Panc1 (cell line): ENCODE measurements around the gene LHX2. TPM values are rescaled to one million over a fixed set of nuclear protein-coding genes. Genes with fewer than 3 reads are reported as not detected.

Experiments
- ATAC-seq: fragments of 200-7000 bp; cut with Tn5 transposase; 2 replicates; pipeline ENCODE4 v1.9.1; 2020; ENCODE audit warnings: mild to moderate bottlenecking, moderate library complexity
- BruUV-seq: library from RNA; stranded (reverse); fragments of 400-500 nt; replicated peaks from 2 replicates; lab custom pipeline; 2021; lab: Mats Ljungman, UMichigan
- CTCF ChIA-PET: fragments of 300-600 bp; sonication (Branson Sonifier 250); formaldehyde crosslinking; loops from one replicate; lab custom pipeline; 2022; ENCODE audit warnings: antibody characterized with exemption; lab: Charles Lee
- POLR2A ChIA-PET: fragments of 300-600 bp; sonication (Branson Sonifier 250); formaldehyde crosslinking; loops from one replicate; lab custom pipeline; 2022; ENCODE audit warnings: antibody characterized with exemption; lab: Charles Lee
- DNase-seq: peaks from one replicate; pipeline ENCODE4 v3.0.0-alpha.2; 2010; ENCODE audit warnings: low read depth, low spot score
- H3K27ac ChIP-seq: 2 replicates; pipeline ENCODE4 v1.5.1; 2011; ENCODE audit warnings: mild to moderate bottlenecking, low read length, inconsistent platforms
- H3K27me3 ChIP-seq: fragments of 200-500 bp; sonication (Bioruptor generic); 2 replicates; pipeline ENCODE4 v1.6.0; 2014; ENCODE audit warnings: low read length, inconsistent platforms; ENCODE audit not compliant: control insufficient read depth, insufficient read depth
- H3K36me3 ChIP-seq: fragments of 200-500 bp; sonication (Bioruptor generic); 2 replicates; pipeline ENCODE4 v1.5.1; 2014; ENCODE audit warnings: inconsistent platforms, mild to moderate bottlenecking, low read length, moderate library complexity; ENCODE audit not compliant: control insufficient read depth, insufficient read depth
- H3K4me1 ChIP-seq: 2 replicates; pipeline ENCODE4 v1.5.1; 2011; ENCODE audit warnings: inconsistent platforms, mild to moderate bottlenecking, low read length, moderate library complexity; ENCODE audit not compliant: control insufficient read depth, insufficient read depth
- H3K4me3 ChIP-seq, 2 experiments: 2 replicates each; pipeline ENCODE4 v1.5.1; 2011 to 2012; ENCODE audit warnings: low read depth in 2 of 2, low read length in 2 of 2, mild to moderate bottlenecking in 2 of 2, inconsistent platforms in 1 of 2, moderate library complexity in 1 of 2
- H3K9me3 ChIP-seq: fragments of 200-500 bp; sonication (Bioruptor generic); 2 replicates; pipeline ENCODE4 v1.5.1; 2014; ENCODE audit warnings: low read depth, mild to moderate bottlenecking, inconsistent platforms, low read length, moderate library complexity; ENCODE audit not compliant: control insufficient read depth, insufficient read depth
- CTCF ChIP-seq: fragments of 450-650 bp; IDR thresholded peaks from 2 replicates; pipeline ENCODE4 v1.5.1; 2017; ENCODE audit warnings: mild to moderate bottlenecking
- POLR2AphosphoS5 ChIP-seq: IDR thresholded peaks from 2 replicates; pipeline ENCODE4 v1.6.1; 2012; ENCODE audit warnings: mild to moderate bottlenecking, low read depth, low read length, moderate library complexity
- REST ChIP-seq, 2 experiments: IDR thresholded peaks; 2 replicates each; pipeline ENCODE4 v1.6.1; 2011 to 2012; ENCODE audit warnings: low read depth in 2 of 2, control low read depth in 1 of 2, low read length in 1 of 2, mild to moderate bottlenecking in 1 of 2, moderate library complexity in 1 of 2; ENCODE audit not compliant: insufficient read depth in 1 of 2
- SIN3A ChIP-seq: IDR thresholded peaks from 2 replicates; pipeline ENCODE4 v1.6.1; 2012; ENCODE audit warnings: low read depth, mild to moderate bottlenecking, low read length, moderate library complexity, borderline replicate concordance; ENCODE audit not compliant: insufficient read depth
- TCF7L2 ChIP-seq: IDR thresholded peaks from 2 replicates; pipeline ENCODE4 v1.6.1; 2011; ENCODE audit warnings: mild to moderate bottlenecking, low read depth, low read length, inconsistent platforms
- in situ Hi-C: cut with HindIII; loops from 2 replicates; pipeline ENCODE4 v1.10.0; 2016; ENCODE audit warnings: low sequenced_read_pairs, low pct_unique_long_range_greater_than_20kb
- intact Hi-C: fragments of 100-400 bp; cut with micrococcal nuclease; formaldehyde crosslinking; loops from one replicate; pipeline ENCODE4 v1.10.0; 2022; ENCODE audit not compliant: unreplicated experiment
- total RNA-seq: library from RNA; stranded (reverse); gene quantifications from one replicate; pipeline ENCODE4 v1.2.1, GENCODE V29; 2021; ENCODE audit not compliant: unreplicated experiment

The LHX2 gene
- total RNA-seq, 1 experiment from 2014 or later: 0.36 TPM

- in situ Hi-C loops: no loop called here
Observed at GRCh38 chr9:124022201-124023121, 10.9 kb downstream of the LHX2 start.

GRCh38 chr9:124024107-124024506 lies 12.5 kb downstream of the LHX2 start:
- ChIA-PET POLR2A (no interaction called here), CTCF (no interaction called here)
- Histone ChIP-seq H3K4me1 (no peaks in the 10 kb centered on the region), H3K9me3 (no peaks in the 10 kb centered on the region), H3K27me3 (no peaks in the 10 kb centered on the region), H3K4me3 (no peak overlapping the region), H3K36me3 (no peaks in the 10 kb centered on the region), H3K27ac (no peak overlapping the region)
- no peak for DNase-seq
- intact Hi-C loops (no loop called here), in situ Hi-C loops (no loop called here)
- ATAC-seq: no peak
- no TSS peak for BruUV-seq
- TF ChIP-seq SIN3A (no peak), TCF7L2 (no peak), POLR2AphosphoS5 (no peak), CTCF (no peak)

More at GRCh38 chr9:124022201-124023121, 10.9 kb downstream of the LHX2 start:
- no peak for DNase-seq
- POLR2A ChIA-PET: no interaction called here
- Histone ChIP-seq H3K36me3 (no peaks in the 10 kb centered on the region), H3K27me3 (no peaks in the 10 kb centered on the region), H3K27ac (no peak overlapping the region), H3K4me3 (no peak overlapping the region), H3K9me3 (no peaks in the 10 kb centered on the region), H3K4me1 (0 out of 2 replicates have a peak, but pooled peaks cover 5% of the 10 kb centered on the region)
- TF ChIP-seq POLR2AphosphoS5 (no peak), CTCF (no peak), REST (IDR thresholded peaks at IDR 0.05; ENCODE audit: insufficient read depth in 1 of 2, low read depth in 2 of 2, low read length in 1 of 2) (no peak), TCF7L2 (no peak), SIN3A (no peak)
- CTCF ChIA-PET: interaction anchor here (1.0 kb wide), 1 partner anchor 100 kb away, joined by 3 read pairs; no protein-coding TSS in a partner anchor
- BruUV-seq: no TSS peak
- intact Hi-C loops: no loop called here
- ATAC-seq: peak; percentile 74
